ENCODE results near the gene SCGB1D1. TPM values are rescaled to one million over a fixed set of nuclear protein-coding genes. Genes with fewer than 3 reads are reported as not detected.
"Not testable (repeated sequence)": the region's sequence is repeated elsewhere in the genome, so short reads cannot be mapped to it uniquely, and the experiment has no call there.

The SCGB1D1 gene
- total RNA-seq, 1 experiment from 2014 or later: not detected

DNA sequence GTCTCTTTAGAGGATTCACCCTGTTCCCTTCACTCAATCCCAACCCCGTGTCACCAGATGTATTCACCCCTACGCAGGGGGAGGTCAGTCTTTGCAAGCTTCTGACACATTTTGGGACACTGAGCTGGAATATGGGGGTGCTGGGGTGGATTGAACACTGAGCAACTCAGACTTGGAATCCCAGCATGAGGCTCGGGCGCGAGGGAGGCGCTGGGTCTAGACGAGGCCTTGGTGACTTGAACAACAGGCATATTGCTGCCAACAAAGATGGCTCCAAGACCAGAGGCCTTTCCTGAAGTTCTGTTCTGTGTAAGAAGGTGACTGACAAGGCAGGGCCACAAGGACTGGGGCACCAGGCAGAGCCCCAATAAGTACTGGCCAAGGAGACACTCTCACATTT, 15.4 kb downstream of the SCGB1D1 start:
- H3K27me3 Mint-ChIP-seq (ENCODE audit: insufficient read depth, unreplicated experiment): peaks cover 52% of the 10 kb centered on the region
- intact Hi-C loops (cut with micrococcal nuclease): no loop called here
- no peak for DNase-seq (ENCODE audit: unreplicated experiment)
- H3K36me3 Mint-ChIP-seq (ENCODE audit: insufficient read depth, unreplicated experiment): no peaks in the 10 kb centered on the region
- CTCF ChIA-PET: no interaction called here
- POLR2A ChIA-PET: no interaction called here
- no peak overlapping the region for H3K27ac Mint-ChIP-seq (ENCODE audit: low read depth, unreplicated experiment)
- H3K4me1 Mint-ChIP-seq (ENCODE audit: insufficient read depth, unreplicated experiment): peaks cover 6% of the 10 kb centered on the region
- TF ChIP-seq, protein P1, sequence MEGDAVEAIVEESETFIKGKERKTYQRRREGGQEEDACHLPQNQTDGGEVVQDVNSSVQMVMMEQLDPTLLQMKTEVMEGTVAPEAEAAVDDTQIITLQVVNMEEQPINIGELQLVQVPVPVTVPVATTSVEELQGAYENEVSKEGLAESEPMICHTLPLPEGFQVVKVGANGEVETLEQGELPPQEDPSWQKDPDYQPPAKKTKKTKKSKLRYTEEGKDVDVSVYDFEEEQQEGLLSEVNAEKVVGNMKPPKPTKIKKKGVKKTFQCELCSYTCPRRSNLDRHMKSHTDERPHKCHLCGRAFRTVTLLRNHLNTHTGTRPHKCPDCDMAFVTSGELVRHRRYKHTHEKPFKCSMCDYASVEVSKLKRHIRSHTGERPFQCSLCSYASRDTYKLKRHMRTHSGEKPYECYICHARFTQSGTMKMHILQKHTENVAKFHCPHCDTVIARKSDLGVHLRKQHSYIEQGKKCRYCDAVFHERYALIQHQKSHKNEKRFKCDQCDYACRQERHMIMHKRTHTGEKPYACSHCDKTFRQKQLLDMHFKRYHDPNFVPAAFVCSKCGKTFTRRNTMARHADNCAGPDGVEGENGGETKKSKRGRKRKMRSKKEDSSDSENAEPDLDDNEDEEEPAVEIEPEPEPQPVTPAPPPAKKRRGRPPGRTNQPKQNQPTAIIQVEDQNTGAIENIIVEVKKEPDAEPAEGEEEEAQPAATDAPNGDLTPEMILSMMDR (IDR thresholded peaks at IDR 0.05; ENCODE audit: unreplicated experiment): no peak
- no TSS peak for BruUV-seq (replicated peaks)
- no peaks in the 10 kb centered on the region for H3K9me3 Mint-ChIP-seq (ENCODE audit: unreplicated experiment)
- no peak overlapping the region for H3K4me3 Mint-ChIP-seq (ENCODE audit: unreplicated experiment)

DNA sequence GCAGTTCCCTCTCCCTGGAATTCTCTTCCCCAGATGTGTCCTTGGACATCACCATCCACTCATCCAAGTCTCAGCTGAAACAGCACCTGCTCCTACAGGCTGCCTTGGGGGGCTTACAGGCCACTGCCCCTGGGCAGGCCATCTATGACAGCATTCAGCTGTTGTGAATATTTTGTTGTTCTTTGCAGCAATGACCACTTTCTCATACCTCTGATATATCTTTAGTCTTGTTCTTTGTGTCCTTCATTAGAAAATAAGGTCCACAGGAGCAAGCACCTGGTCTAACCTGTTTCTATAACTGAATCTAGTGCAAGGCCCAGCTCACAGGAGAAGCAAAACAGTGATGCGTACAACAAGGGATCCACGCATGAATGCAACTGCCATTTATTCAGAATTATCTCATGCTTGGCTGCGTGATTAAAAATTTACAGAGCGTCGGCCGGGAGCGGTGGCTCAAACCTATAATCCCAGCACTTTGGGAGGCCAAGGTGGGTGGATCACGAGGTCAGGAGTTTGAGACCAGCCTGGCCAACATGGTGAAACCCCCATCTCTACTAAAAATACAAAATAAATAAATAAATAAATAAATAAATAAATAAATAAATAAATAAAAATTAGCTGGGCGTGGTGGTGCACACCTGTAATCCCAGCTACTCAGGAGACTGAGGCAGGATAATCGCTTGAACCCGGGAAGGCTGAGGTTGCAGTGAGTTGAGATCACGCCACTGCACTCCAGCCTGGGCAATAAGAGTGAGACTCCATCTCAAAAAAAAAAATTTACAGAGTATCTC, 16.5 kb downstream of the SCGB1D1 start:
- POLR2A ChIA-PET; BruUV-seq (replicated peaks); DNase-seq (ENCODE audit: unreplicated experiment); H3K9me3 Mint-ChIP-seq (ENCODE audit: unreplicated experiment); H3K27ac Mint-ChIP-seq (ENCODE audit: low read depth, unreplicated experiment); H3K4me3 Mint-ChIP-seq (ENCODE audit: unreplicated experiment); H3K4me1 Mint-ChIP-seq (ENCODE audit: insufficient read depth, unreplicated experiment); H3K36me3 Mint-ChIP-seq (ENCODE audit: insufficient read depth, unreplicated experiment); intact Hi-C loops (cut with micrococcal nuclease): not testable (repeated sequence)
- H3K27me3 Mint-ChIP-seq (ENCODE audit: insufficient read depth, unreplicated experiment): peaks cover 42% of the 10 kb centered on the region
- CTCF ChIA-PET: interaction anchor here (0.9 kb wide), 1 partner anchor 35 kb away, joined by 4 read pairs; no protein-coding TSS in a partner anchor

DNA sequence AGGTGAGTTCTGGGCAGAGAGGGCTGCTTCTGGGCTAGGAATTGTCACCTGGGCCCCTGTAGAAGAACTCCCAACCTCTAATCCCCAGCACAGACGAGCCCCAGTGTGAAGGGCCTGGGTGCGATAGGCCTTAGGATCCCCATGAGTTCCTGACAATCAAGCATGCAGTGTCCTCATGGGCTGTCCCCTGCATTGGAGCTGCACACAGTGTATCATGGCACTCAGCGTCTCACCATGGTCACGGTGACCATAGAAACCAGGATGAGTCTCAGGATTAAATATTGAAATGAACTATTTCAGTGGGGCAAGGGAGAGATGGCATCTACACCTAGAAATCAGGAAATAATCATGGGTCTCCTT, 18.7 kb downstream of the SCGB1D1 start:
- no peak for DNase-seq (ENCODE audit: unreplicated experiment)
- CTCF ChIA-PET: interaction anchor here (1.4 kb wide), 1 partner anchor 37 kb away, joined by 3 read pairs; no protein-coding TSS in a partner anchor
- Mint-ChIP-seq H3K36me3 (ENCODE audit: insufficient read depth, unreplicated experiment) (no peaks in the 10 kb centered on the region), H3K4me1 (ENCODE audit: insufficient read depth, unreplicated experiment) (peaks cover 6% of the 10 kb centered on the region), H3K9me3 (ENCODE audit: unreplicated experiment) (no peaks in the 10 kb centered on the region), H3K4me3 (ENCODE audit: unreplicated experiment) (no peak overlapping the region), H3K27ac (ENCODE audit: low read depth, unreplicated experiment) (no peak overlapping the region), H3K27me3 (ENCODE audit: insufficient read depth, unreplicated experiment) (peaks cover 23% of the 10 kb centered on the region)
- BruUV-seq (replicated peaks): no TSS peak
- TF ChIP-seq, protein P1 (IDR thresholded peaks at IDR 0.05; ENCODE audit: unreplicated experiment): no peak
- intact Hi-C loops (cut with micrococcal nuclease): loop anchor here (2.0 kb wide), 1 partner anchor 38 kb away; no protein-coding TSS in a partner anchor
- POLR2A ChIA-PET: no interaction called here

DNA sequence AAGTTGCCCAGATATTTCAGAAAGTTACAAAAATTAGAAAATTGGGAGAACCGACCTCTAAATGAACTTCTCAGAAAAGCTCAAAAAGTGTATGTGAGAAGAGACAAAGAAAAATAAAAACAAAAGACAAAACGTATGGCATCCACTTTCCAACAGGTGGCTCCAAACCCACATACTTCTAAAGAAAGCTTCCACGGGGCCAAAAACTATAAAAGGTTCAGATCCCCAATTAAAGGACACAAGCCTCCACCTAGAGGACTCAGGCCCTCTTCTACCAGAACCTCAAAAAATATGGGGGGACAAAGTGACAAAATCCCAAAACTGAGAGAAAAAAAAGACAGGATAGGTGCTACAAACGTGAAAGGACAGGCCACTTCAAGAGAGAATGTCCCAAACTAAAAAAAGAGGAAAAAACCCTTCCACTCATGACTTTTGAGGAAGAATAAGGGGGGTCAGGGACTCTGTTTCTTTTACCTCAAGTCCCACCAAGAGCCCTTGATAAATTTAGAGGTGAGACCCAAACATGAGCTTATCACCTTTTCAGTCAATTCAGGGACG, 27.3 kb downstream of the SCGB1D1 start:
- no peak overlapping the region for H3K27ac Mint-ChIP-seq (ENCODE audit: low read depth, unreplicated experiment)
- peak; percentile 39 for DNase-seq (ENCODE audit: unreplicated experiment)
- no TSS peak for BruUV-seq (replicated peaks)
- H3K4me1 Mint-ChIP-seq (ENCODE audit: insufficient read depth, unreplicated experiment): no peaks in the 10 kb centered on the region
- ChIA-PET CTCF (interaction anchor here (0.6 to 1.8 kb wide), 10 partner anchors 13 to 161 kb away, joined by 3 to 17 read pairs (median 4); no protein-coding TSS in a partner anchor), POLR2A (interaction anchor here (0.7 kb wide), 1 partner anchor 1328 kb away, joined by 3 read pairs; no protein-coding TSS in a partner anchor)
- H3K9me3 Mint-ChIP-seq (ENCODE audit: unreplicated experiment): peaks cover 6% of the 10 kb centered on the region
- TF ChIP-seq, protein P1 (IDR thresholded peaks at IDR 0.05; ENCODE audit: unreplicated experiment): peak; percentile 36
- intact Hi-C loops (cut with micrococcal nuclease): loop anchor here (1.0 kb wide), 2 partner anchors 94 to 161 kb away; no protein-coding TSS in a partner anchor
- no peak overlapping the region for H3K4me3 Mint-ChIP-seq (ENCODE audit: unreplicated experiment)
- H3K27me3 Mint-ChIP-seq (ENCODE audit: insufficient read depth, unreplicated experiment): no peaks in the 10 kb centered on the region
- no peaks in the 10 kb centered on the region for H3K36me3 Mint-ChIP-seq (ENCODE audit: insufficient read depth, unreplicated experiment)

Measured in MCF 10A (cell line).